Measurements from ENCODE around the gene CAV2. TPM values are rescaled to one million over a fixed set of nuclear protein-coding genes. Genes with fewer than 3 reads are reported as not detected.

CAV2 gene
- total and polyA plus RNA-seq, 2 donors (not counting 1 experiment from before 2014, with no cell fraction given): 119 to 288 TPM

GRCh38 chr7:116454377-116454776 lies 45.2 kb upstream of the CAV2 start:
- Histone ChIP-seq H3K4me2 (ENCODE audit: extremely low read depth, insufficient read depth, low read length) (no peak overlapping the region), H3K9ac (ENCODE audit: insufficient read depth, low read length) (no peak overlapping the region)
- DNase-seq (ENCODE audit: low read depth in 2 of 2): no peak

GRCh38 chr7:116455009-116455408 lies 44.5 kb upstream of the CAV2 start:
- Histone ChIP-seq H3K79me2 (ENCODE audit: control insufficient read depth, insufficient read depth, low read length) (no peaks in the 10 kb centered on the region), H3K9me3 (ENCODE audit: control insufficient read depth, insufficient read depth, low read depth, low read length) (no peaks in the 10 kb centered on the region), H3K27me3 (ENCODE audit: control insufficient read depth, insufficient read depth, low read length) (no peaks in the 10 kb centered on the region), H3K4me2 (ENCODE audit: extremely low read depth, insufficient read depth, low read length) (peak overlapping the region; percentile 79), H4K20me1 (ENCODE audit: control insufficient read depth, extremely low read depth, insufficient read depth, low read length) (no peaks in the 10 kb centered on the region), H3K36me3 (ENCODE audit: control insufficient read depth, insufficient read depth, low read length) (no peaks in the 10 kb centered on the region), H3K4me1 (ENCODE audit: control insufficient read depth, extremely low read depth, insufficient read depth, low read length) (peaks cover 2% of the 10 kb centered on the region), H3K9ac (ENCODE audit: insufficient read depth, low read length) (no peak overlapping the region), H2AFZ (ENCODE audit: low read length) (no peak overlapping the region), H3K27ac (ENCODE audit: insufficient read depth, low read length) (peak overlapping the region; percentile 49), H3K4me3 (replicated peaks in 1 of 4; ENCODE audit: control extremely low read depth in 1 of 4, insufficient read depth in 1 of 4, low read depth in 3 of 4, low read length in 4 of 4) (peak overlapping the region in 2 of 4 experiments; percentile 13 to 33)
- TF ChIP-seq, protein P1, sequence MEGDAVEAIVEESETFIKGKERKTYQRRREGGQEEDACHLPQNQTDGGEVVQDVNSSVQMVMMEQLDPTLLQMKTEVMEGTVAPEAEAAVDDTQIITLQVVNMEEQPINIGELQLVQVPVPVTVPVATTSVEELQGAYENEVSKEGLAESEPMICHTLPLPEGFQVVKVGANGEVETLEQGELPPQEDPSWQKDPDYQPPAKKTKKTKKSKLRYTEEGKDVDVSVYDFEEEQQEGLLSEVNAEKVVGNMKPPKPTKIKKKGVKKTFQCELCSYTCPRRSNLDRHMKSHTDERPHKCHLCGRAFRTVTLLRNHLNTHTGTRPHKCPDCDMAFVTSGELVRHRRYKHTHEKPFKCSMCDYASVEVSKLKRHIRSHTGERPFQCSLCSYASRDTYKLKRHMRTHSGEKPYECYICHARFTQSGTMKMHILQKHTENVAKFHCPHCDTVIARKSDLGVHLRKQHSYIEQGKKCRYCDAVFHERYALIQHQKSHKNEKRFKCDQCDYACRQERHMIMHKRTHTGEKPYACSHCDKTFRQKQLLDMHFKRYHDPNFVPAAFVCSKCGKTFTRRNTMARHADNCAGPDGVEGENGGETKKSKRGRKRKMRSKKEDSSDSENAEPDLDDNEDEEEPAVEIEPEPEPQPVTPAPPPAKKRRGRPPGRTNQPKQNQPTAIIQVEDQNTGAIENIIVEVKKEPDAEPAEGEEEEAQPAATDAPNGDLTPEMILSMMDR (conservative IDR thresholded peaks at IDR 0.05 in 1 of 2, IDR thresholded peaks at IDR 0.05 in 1 of 2; ENCODE audit: low read depth in 1 of 2, low read length in 2 of 2): no peak
- no peak for TF ChIP-seq EZH2 (IDR thresholded peaks at IDR 0.05; ENCODE audit: low read length, missing control alignments)
- peak; percentile 75 to 77 for DNase-seq (ENCODE audit: low read depth in 2 of 2)

More at GRCh38 chr7:116454377-116454776, 45.2 kb upstream of the CAV2 start:
- H3K36me3 ChIP-seq (ENCODE audit: control insufficient read depth, insufficient read depth, low read length): no peaks in the 10 kb centered on the region
- no peaks in the 10 kb centered on the region for H3K27me3 ChIP-seq (ENCODE audit: control insufficient read depth, insufficient read depth, low read length)
- no peak overlapping the region for H2AFZ ChIP-seq (ENCODE audit: low read length)
- no peaks in the 10 kb centered on the region for H4K20me1 ChIP-seq (ENCODE audit: control insufficient read depth, extremely low read depth, insufficient read depth, low read length)
- H3K27ac ChIP-seq (ENCODE audit: insufficient read depth, low read length): no peak overlapping the region
- H3K79me2 ChIP-seq (ENCODE audit: control insufficient read depth, insufficient read depth, low read length): no peaks in the 10 kb centered on the region
- H3K4me1 ChIP-seq (ENCODE audit: control insufficient read depth, extremely low read depth, insufficient read depth, low read length): peaks cover under 1% of the 10 kb centered on the region
- TF ChIP-seq, protein P1 (conservative IDR thresholded peaks at IDR 0.05 in 1 of 2, IDR thresholded peaks at IDR 0.05 in 1 of 2; ENCODE audit: low read depth in 1 of 2, low read length in 2 of 2): no peak
- no peak for TF ChIP-seq EZH2 (IDR thresholded peaks at IDR 0.05; ENCODE audit: low read length, missing control alignments)
- no peaks in the 10 kb centered on the region for H3K9me3 ChIP-seq (ENCODE audit: control insufficient read depth, insufficient read depth, low read depth, low read length)
- H3K4me3 ChIP-seq (replicated peaks in 1 of 4; ENCODE audit: control extremely low read depth in 1 of 4, insufficient read depth in 1 of 4, low read depth in 3 of 4, low read length in 4 of 4): no peak overlapping the region

DNA sequence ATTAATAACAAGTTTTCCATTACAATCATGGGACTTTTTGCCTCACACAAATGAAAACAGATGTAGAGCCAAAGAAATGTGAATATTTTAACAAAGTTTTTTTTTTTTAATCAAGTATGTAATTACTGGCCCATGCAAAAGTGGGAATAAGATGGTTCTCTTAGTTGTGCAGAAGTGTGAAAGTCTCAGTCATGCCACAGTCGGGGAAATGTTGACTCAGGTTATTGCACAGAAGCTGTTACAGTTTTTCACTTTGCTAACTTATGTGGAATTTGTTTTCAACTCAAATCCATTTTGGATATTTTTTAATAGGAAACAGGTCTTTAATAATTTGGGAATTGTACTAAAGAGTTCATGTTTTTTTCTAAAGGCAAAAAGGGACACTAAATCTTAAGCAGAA lies 44.0 kb upstream of the CAV2 start:
- no peaks in the 10 kb centered on the region for H3K9me3 ChIP-seq (ENCODE audit: control insufficient read depth, insufficient read depth, low read depth, low read length)
- TF ChIP-seq, protein P1 (conservative IDR thresholded peaks at IDR 0.05 in 1 of 2, IDR thresholded peaks at IDR 0.05 in 1 of 2; ENCODE audit: low read depth in 1 of 2, low read length in 2 of 2): no peak
- TF ChIP-seq EZH2 (IDR thresholded peaks at IDR 0.05; ENCODE audit: low read length, missing control alignments): no peak
- DNase-seq (ENCODE audit: low read depth in 2 of 2): no peak
- no peaks in the 10 kb centered on the region for H3K79me2 ChIP-seq (ENCODE audit: control insufficient read depth, insufficient read depth, low read length)
- H4K20me1 ChIP-seq (ENCODE audit: control insufficient read depth, extremely low read depth, insufficient read depth, low read length): no peaks in the 10 kb centered on the region
- H3K36me3 ChIP-seq (ENCODE audit: control insufficient read depth, insufficient read depth, low read length): no peaks in the 10 kb centered on the region
- H3K27me3 ChIP-seq (ENCODE audit: control insufficient read depth, insufficient read depth, low read length): no peaks in the 10 kb centered on the region
- H3K27ac ChIP-seq (ENCODE audit: insufficient read depth, low read length): peak overlapping the region; percentile 30
- H3K4me2 ChIP-seq (ENCODE audit: extremely low read depth, insufficient read depth, low read length): peak overlapping the region; percentile 79
- H3K4me1 ChIP-seq (ENCODE audit: control insufficient read depth, extremely low read depth, insufficient read depth, low read length): peaks cover 2% of the 10 kb centered on the region
- H3K9ac ChIP-seq (ENCODE audit: insufficient read depth, low read length): no peak overlapping the region
- H2AFZ ChIP-seq (ENCODE audit: low read length): no peak overlapping the region
- H3K4me3 ChIP-seq (replicated peaks in 1 of 4; ENCODE audit: control extremely low read depth in 1 of 4, insufficient read depth in 1 of 4, low read depth in 3 of 4, low read length in 4 of 4): no peak overlapping the region
